ENCODE results near the gene PHKG2.

DNA sequence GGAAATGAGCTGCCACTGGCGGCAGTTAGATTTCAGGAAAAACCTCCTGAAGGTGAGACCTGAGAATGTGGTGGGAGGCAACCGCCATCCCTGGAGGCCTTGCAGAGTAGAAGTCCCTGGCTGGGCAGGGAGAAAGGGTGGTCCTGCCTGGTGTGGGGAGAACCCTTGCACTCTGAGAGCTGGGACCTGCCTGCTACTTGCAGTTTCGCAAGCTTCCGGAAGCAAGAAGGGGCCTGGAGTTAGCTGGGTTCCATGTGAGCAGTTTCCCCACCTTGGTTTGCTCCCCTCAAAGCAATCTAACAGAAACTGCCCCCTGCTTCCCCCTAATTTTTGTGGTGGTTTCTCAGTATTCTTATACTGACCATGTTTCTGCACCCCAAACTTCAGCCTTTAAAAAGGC lies 32.3 kb downstream of the PHKG2 start:
- TF ChIP-seq, protein P1, sequence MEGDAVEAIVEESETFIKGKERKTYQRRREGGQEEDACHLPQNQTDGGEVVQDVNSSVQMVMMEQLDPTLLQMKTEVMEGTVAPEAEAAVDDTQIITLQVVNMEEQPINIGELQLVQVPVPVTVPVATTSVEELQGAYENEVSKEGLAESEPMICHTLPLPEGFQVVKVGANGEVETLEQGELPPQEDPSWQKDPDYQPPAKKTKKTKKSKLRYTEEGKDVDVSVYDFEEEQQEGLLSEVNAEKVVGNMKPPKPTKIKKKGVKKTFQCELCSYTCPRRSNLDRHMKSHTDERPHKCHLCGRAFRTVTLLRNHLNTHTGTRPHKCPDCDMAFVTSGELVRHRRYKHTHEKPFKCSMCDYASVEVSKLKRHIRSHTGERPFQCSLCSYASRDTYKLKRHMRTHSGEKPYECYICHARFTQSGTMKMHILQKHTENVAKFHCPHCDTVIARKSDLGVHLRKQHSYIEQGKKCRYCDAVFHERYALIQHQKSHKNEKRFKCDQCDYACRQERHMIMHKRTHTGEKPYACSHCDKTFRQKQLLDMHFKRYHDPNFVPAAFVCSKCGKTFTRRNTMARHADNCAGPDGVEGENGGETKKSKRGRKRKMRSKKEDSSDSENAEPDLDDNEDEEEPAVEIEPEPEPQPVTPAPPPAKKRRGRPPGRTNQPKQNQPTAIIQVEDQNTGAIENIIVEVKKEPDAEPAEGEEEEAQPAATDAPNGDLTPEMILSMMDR (IDR thresholded peaks at IDR 0.05): no peak
- TF ChIP-seq POLR2A (IDR thresholded peaks at IDR 0.05): no peak

All from uterus (tissue), 2 donors.